Prostate gland (tissue), 2 donors: ENCODE measurements around the gene LRRC55. TPM values are rescaled to one million over a fixed set of nuclear protein-coding genes. Genes with fewer than 3 reads are reported as not detected.

ENCODE experiments used
- DNase-seq: peaks from one replicate; pipeline ENCODE4 v3.0.0-alpha.2; 2019; ENCODE audit warnings: low spot score
- H3K27ac ChIP-seq, 2 donors: fragments of 200-600 bp; sonication (generic); 2 replicates each; pipeline ENCODE4 v1.5.1; 2017 to 2019
- H3K27me3 ChIP-seq: fragments of 200-600 bp; sonication (generic); replicated peaks from 2 replicates; pipeline ENCODE4 v1.5.1; 2019; ENCODE audit not compliant: insufficient read depth
- H3K36me3 ChIP-seq, 2 donors: fragments of 200-600 bp; sonication (generic); 1 replicate in 1 of 2; 2 replicates in 1 of 2; pipeline versions ENCODE4 v1.5.1 to v1.8.1; 2017 to 2019
- H3K4me1 ChIP-seq: fragments of 200-600 bp; sonication (generic); replicated peaks from 2 replicates; pipeline ENCODE4 v1.5.1; 2019
- H3K4me3 ChIP-seq, 2 donors: fragments of 200-600 bp; sonication (generic); 2 replicates each; pipeline ENCODE4 v1.5.1; 2017 to 2019
- H3K9me3 ChIP-seq: fragments of 200-600 bp; sonication (generic); 2 replicates; pipeline ENCODE4 v1.5.1; 2017
- POLR2A ChIP-seq: fragments of 450-650 bp; IDR thresholded peaks from one replicate; pipeline ENCODE4 v1.6.1; 2016; ENCODE audit warnings: antibody characterized with exemption, mild to moderate bottlenecking
- POLR2AphosphoS5 ChIP-seq: sonication (generic); formaldehyde crosslinking; IDR thresholded peaks from one replicate; pipeline ENCODE4 v1.6.1; 2017; ENCODE audit warnings: antibody characterized with exemption
- WGBS: methylation state at CpG from one replicate; pipeline ENCODE4 v1.1.5; 2018; 5-methylcytosine and 5-hydroxymethylcytosine counted together
- intact Hi-C: fragments of 100-400 bp; cut with DNase I; formaldehyde crosslinking; loops from one replicate; pipeline ENCODE4 v1.14.2; 2022
- total RNA-seq, 2 donors: library from RNA; depleted of rRNA; stranded (reverse); fragments of >200 nt; gene quantifications; one replicate each; pipeline ENCODE4 v1.1.0, GENCODE V29; 2016
- TF ChIP-seq, protein P1 (sequence below), 4 experiments: fragments of 200-600 bp in 2 of 4; fragments of 450-650 bp in 2 of 4; sonication (generic) in 2 of 4; IDR thresholded peaks; 1 replicate in 3 of 4; 2 replicates in 1 of 4; pipeline ENCODE4 v1.5.1; 2016 to 2019; ENCODE audit warnings: antibody characterized with exemption in 4 of 4, mild to moderate bottlenecking in 2 of 4, moderate library complexity in 2 of 4

Gene LRRC55
- total RNA-seq, 2 donors from 2014 or later, result 0.23 TPM; not detected in 1

- DNase-seq, result no peak
- H3K27me3 ChIP-seq, result no peaks in the 10 kb centered on the region
- H3K27ac ChIP-seq, result no peak overlapping the region
- intact Hi-C loops, result no loop called here
- H3K4me3 ChIP-seq, result no peak overlapping the region
- H3K4me1 ChIP-seq, result no peaks in the 10 kb centered on the region
- TF ChIP-seq, protein P1, sequence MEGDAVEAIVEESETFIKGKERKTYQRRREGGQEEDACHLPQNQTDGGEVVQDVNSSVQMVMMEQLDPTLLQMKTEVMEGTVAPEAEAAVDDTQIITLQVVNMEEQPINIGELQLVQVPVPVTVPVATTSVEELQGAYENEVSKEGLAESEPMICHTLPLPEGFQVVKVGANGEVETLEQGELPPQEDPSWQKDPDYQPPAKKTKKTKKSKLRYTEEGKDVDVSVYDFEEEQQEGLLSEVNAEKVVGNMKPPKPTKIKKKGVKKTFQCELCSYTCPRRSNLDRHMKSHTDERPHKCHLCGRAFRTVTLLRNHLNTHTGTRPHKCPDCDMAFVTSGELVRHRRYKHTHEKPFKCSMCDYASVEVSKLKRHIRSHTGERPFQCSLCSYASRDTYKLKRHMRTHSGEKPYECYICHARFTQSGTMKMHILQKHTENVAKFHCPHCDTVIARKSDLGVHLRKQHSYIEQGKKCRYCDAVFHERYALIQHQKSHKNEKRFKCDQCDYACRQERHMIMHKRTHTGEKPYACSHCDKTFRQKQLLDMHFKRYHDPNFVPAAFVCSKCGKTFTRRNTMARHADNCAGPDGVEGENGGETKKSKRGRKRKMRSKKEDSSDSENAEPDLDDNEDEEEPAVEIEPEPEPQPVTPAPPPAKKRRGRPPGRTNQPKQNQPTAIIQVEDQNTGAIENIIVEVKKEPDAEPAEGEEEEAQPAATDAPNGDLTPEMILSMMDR (IDR thresholded peaks at IDR 0.05), result no peak
- no peak for TF ChIP-seq POLR2AphosphoS5
- TF ChIP-seq POLR2A, result no peak
- 51% methylated on average over 2 of the region's 2 CpGs for WGBS
- H3K36me3 ChIP-seq, result no peaks in the 10 kb centered on the region
- no peaks in the 10 kb centered on the region for H3K9me3 ChIP-seq
Measured at GRCh38 chr11:57214098-57214417, 32.3 kb downstream of the LRRC55 start.

DNA sequence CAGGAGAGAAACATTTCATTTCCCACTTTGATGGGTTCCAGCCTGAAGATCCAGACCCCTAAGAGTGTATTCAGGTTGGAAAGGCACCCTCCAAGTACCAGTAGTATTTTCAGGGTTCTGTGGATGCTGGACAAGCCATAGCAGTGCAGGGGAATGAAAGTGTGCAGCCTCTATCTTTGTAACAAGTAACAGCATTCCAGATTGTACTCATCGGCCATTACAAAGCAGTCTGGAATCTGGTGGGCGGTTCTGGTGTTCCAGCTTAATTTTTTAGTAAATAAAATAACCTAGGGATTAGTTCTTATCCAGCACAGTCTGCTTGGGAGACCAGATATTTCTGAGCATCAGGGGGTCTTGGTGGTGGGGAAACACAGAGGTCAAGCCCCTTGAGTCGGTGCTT is 32.7 kb downstream of the LRRC55 start:
- DNase-seq, result no peak
- no peak overlapping the region for H3K4me3 ChIP-seq
- no peaks in the 10 kb centered on the region for H3K9me3 ChIP-seq
- no peaks in the 10 kb centered on the region for H3K36me3 ChIP-seq
- TF ChIP-seq, protein P1 (IDR thresholded peaks at IDR 0.05), result no peak
- TF ChIP-seq POLR2A, result no peak
- WGBS, result 52% methylated on average over 3 of the region's 3 CpGs
- H3K27me3 ChIP-seq, result no peaks in the 10 kb centered on the region
- intact Hi-C loops, result no loop called here
- no peak overlapping the region for H3K27ac ChIP-seq
- H3K4me1 ChIP-seq, result no peaks in the 10 kb centered on the region

- 76% methylated on average over 4 of the region's 4 CpGs for WGBS
- no peaks in the 10 kb centered on the region for H3K36me3 ChIP-seq
- H3K27me3 ChIP-seq, result no peaks in the 10 kb centered on the region
- DNase-seq, result no peak
- H3K4me1 ChIP-seq, result no peaks in the 10 kb centered on the region
- intact Hi-C loops, result no loop called here
- H3K27ac ChIP-seq, result no peak overlapping the region
- TF ChIP-seq, protein P1 (IDR thresholded peaks at IDR 0.05), result no peak
- no peak for TF ChIP-seq POLR2A
- TF ChIP-seq POLR2AphosphoS5, result no peak
- H3K9me3 ChIP-seq, result no peaks in the 10 kb centered on the region
- H3K4me3 ChIP-seq, result no peak overlapping the region
Measured at GRCh38 chr11:57216463-57216862, 34.7 kb downstream of the LRRC55 start.

- TF ChIP-seq POLR2A (no peak), POLR2AphosphoS5 (no peak)
- TF ChIP-seq, protein P1 (IDR thresholded peaks at IDR 0.05), result no peak
- DNase-seq, result no peak
- no peaks in the 10 kb centered on the region for H3K36me3 ChIP-seq
- H3K4me3 ChIP-seq, result no peak overlapping the region
- H3K4me1 ChIP-seq, result no peaks in the 10 kb centered on the region
- H3K27me3 ChIP-seq, result no peaks in the 10 kb centered on the region
- H3K27ac ChIP-seq, result no peak overlapping the region
- H3K9me3 ChIP-seq, result no peaks in the 10 kb centered on the region
- intact Hi-C loops, result no loop called here
- 37% methylated on average over 4 of the region's 4 CpGs for WGBS
Measured at GRCh38 chr11:57217053-57217452, 35.3 kb downstream of the LRRC55 start.

- 48% methylated on average over 6 of the region's 6 CpGs for WGBS
- no peak for DNase-seq
Measured at GRCh38 chr11:57219021-57219627, 37.4 kb downstream of the LRRC55 start.

More at GRCh38 chr11:57219021-57219627, 37.4 kb downstream of the LRRC55 start:
- Histone ChIP-seq H3K27me3 (no peaks in the 10 kb centered on the region), H3K4me1 (no peaks in the 10 kb centered on the region), H3K36me3 (no peaks in the 10 kb centered on the region), H3K9me3 (no peaks in the 10 kb centered on the region), H3K4me3 (no peak overlapping the region), H3K27ac (no peak overlapping the region)
- intact Hi-C loops, result no loop called here
- TF ChIP-seq POLR2A (no peak), POLR2AphosphoS5 (no peak)
- TF ChIP-seq, protein P1 (IDR thresholded peaks at IDR 0.05), result no peak
